ENCODE data around the gene PARD3B.

GRCh38 chr2:205017381-205017780 lies 472.1 kb downstream of the PARD3B start:
- TF ChIP-seq POLR2A (IDR thresholded peaks at IDR 0.05; ENCODE audit: low read length) (no peak), GATA1 (IDR thresholded peaks at IDR 0.05; ENCODE audit: low read depth, low read length) (no peak)

Data from erythroblast (primary cell).